Hematopoietic multipotent progenitor cell treated with erythropoietin and hydrocortisone succinate and interleukin-3 and kit ligand, for 17 days (in vitro differentiated cells): Measurements from ENCODE around the gene MPEG1.

Experiments used
- DNase-seq: peaks from one replicate; pipeline ENCODE4 v3.0.0-alpha.2; 2015; ENCODE audit warnings: low spot score

MPEG1 gene

GRCh38 chr11:59187035-59187434 lies 25.7 kb downstream of the MPEG1 start:
- DNase-seq = no peak

GRCh38 chr11:59186130-59186594 lies 26.6 kb downstream of the MPEG1 start:
- DNase-seq = peak; percentile 30

GRCh38 chr11:59185386-59185945 lies 27.3 kb downstream of the MPEG1 start:
- DNase-seq = no peak

GRCh38 chr11:59184691-59185339 lies 27.9 kb downstream of the MPEG1 start:
- DNase-seq = no peak

GRCh38 chr11:59183771-59184170 lies 29.0 kb downstream of the MPEG1 start:
- no peak for DNase-seq

GRCh38 chr11:59182457-59183151 lies 30.1 kb downstream of the MPEG1 start:
- DNase-seq = no peak

GRCh38 chr11:59181746-59182456 lies 30.8 kb downstream of the MPEG1 start:
- DNase-seq = no peak

GRCh38 chr11:59180907-59181306 lies 31.8 kb downstream of the MPEG1 start:
- DNase-seq = no peak

GRCh38 chr11:59180168-59180776 lies 32.5 kb downstream of the MPEG1 start:
- DNase-seq = no peak

- no peak for DNase-seq
Measured at GRCh38 chr11:59179121-59179520, 33.6 kb downstream of the MPEG1 start.

- no peak for DNase-seq
Measured at GRCh38 chr11:59178402-59178801, 34.3 kb downstream of the MPEG1 start.

GRCh38 chr11:59176330-59176729 lies 36.4 kb downstream of the MPEG1 start:
- DNase-seq = no peak

- DNase-seq = no peak
Measured at GRCh38 chr11:59175091-59175501, 37.6 kb downstream of the MPEG1 start.

GRCh38 chr11:59174664-59175033 lies 38.1 kb downstream of the MPEG1 start:
- no peak for DNase-seq

GRCh38 chr11:59173964-59174663 lies 38.6 kb downstream of the MPEG1 start:
- DNase-seq = no peak

- DNase-seq = no peak
Measured at GRCh38 chr11:59173080-59173963, 39.4 kb downstream of the MPEG1 start.

- DNase-seq = no peak
Measured at GRCh38 chr11:59172345-59173079, 40.2 kb downstream of the MPEG1 start.

GRCh38 chr11:59171508-59172322 lies 41.0 kb downstream of the MPEG1 start, which contains the start of gene DTX4:
DTX4 (plus strand) TSS chr11:59172132; CDS start chr11:59172596, 464 bp downstream.
- peak; percentile 79 for DNase-seq

- DNase-seq = no peak
Measured at GRCh38 chr11:59164028-59164427, 48.7 kb downstream of the MPEG1 start.
